Spleen (tissue), 11 donors: Measurements from ENCODE around the gene UBAC1. TPM values are rescaled to one million over a fixed set of nuclear protein-coding genes. Genes with fewer than 3 reads are reported as not detected.
"Not testable (repeated sequence)": the region's sequence is repeated elsewhere in the genome, so short reads cannot be mapped to it uniquely, and the experiment has no call there.

Experiments
- DNase-seq: peaks from one replicate; pipeline ENCODE4 v3.0.0-alpha.2; 2020
- H3K27ac ChIP-seq, 8 donors: fragments of 200-600 bp; sonication (generic) in 7 of 8; 1 replicate in 4 of 8; 2 replicates in 4 of 8; pipeline versions ENCODE4 v1.5.0 to v1.8.0; 2016 to 2021; ENCODE audit warnings: inconsistent platforms in 4 of 8, mild to moderate bottlenecking in 4 of 8, moderate library complexity in 1 of 8
- H3K27me3 ChIP-seq, 7 donors: fragments of 200-600 bp; sonication (generic) in 6 of 7; replicated peaks in 1 of 7; 1 replicate in 4 of 7; 2 replicates in 3 of 7; pipeline versions ENCODE4 v1.5.0 to v1.8.0; 2016 to 2021; ENCODE audit warnings: inconsistent platforms in 3 of 7, mild to moderate bottlenecking in 1 of 7
- H3K36me3 ChIP-seq, 6 donors: fragments of 200-600 bp; sonication (generic) in 5 of 6; 1 replicate in 4 of 6; 2 replicates in 2 of 6; pipeline versions ENCODE4 v1.5.0 to v1.8.0; 2016 to 2021; ENCODE audit warnings: inconsistent platforms in 2 of 6
- H3K4me1 ChIP-seq, 6 donors: fragments of 200-600 bp; sonication (generic) in 5 of 6; 1 replicate in 3 of 6; 2 replicates in 3 of 6; pipeline versions ENCODE4 v1.5.0 to v1.8.0; 2016 to 2021; ENCODE audit warnings: inconsistent platforms in 3 of 6
- H3K4me3 ChIP-seq, 8 donors: fragments of 200-600 bp; sonication (generic) in 7 of 8; 1 replicate in 4 of 8; 2 replicates in 4 of 8; pipeline versions ENCODE4 v1.5.0 to v1.8.0; 2016 to 2021; ENCODE audit warnings: inconsistent platforms in 4 of 8, mild to moderate bottlenecking in 4 of 8, moderate library complexity in 2 of 8
- H3K9me3 ChIP-seq, 8 donors: fragments of 200-600 bp; sonication (generic) in 7 of 8; 1 replicate in 4 of 8; 2 replicates in 4 of 8; pipeline versions ENCODE4 v1.5.0 to v1.8.0; 2016 to 2021; ENCODE audit warnings: inconsistent platforms in 4 of 8
- CTCF ChIP-seq, 11 experiments: fragments of 200-600 bp in 7 of 11; fragments of 450-650 bp in 4 of 11; sonication (generic) in 4 of 11; IDR thresholded peaks in 8 of 11; conservative IDR thresholded peaks in 3 of 11; 1 replicate in 7 of 11; 2 replicates in 4 of 11; pipeline versions ENCODE4 v1.4.0 to v1.8.0; 2016 to 2021; ENCODE audit warnings: antibody characterized with exemption in 11 of 11, inconsistent platforms in 4 of 11, mild to moderate bottlenecking in 1 of 11
- POLR2A ChIP-seq, 3 donors: fragments of 450-650 bp; IDR thresholded peaks; one replicate each; pipeline ENCODE4 v1.5.1; 2017; ENCODE audit warnings: antibody characterized with exemption in 3 of 3, mild to moderate bottlenecking in 1 of 3
- POLR2AphosphoS5 ChIP-seq, 3 donors: sonication (generic); formaldehyde crosslinking; IDR thresholded peaks; one replicate each; pipeline ENCODE4 v1.5.1; 2017; ENCODE audit warnings: antibody characterized with exemption in 3 of 3
- WGBS, 5 donors: extraction: QIAGEN DNeasy Blood & Tissue Kit in 3 of 5; methylation state at CpG; one replicate each; pipeline versions ENCODE4 v1.1.5 to v1.1.7; 2013 to 2018; 5-methylcytosine and 5-hydroxymethylcytosine counted together
- intact Hi-C: fragments of 100-400 bp; cut with DNase I; formaldehyde crosslinking; loops from one replicate; pipeline ENCODE4 v1.15.0; 2023; ENCODE audit warnings: low total_unique reads
- polyA plus RNA-seq, 3 donors: library from polyadenylated mRNA; stranded (reverse); fragments of 200-250 nt; gene quantifications; one replicate each; pipeline ENCODE4 v1.2.1, GENCODE V29; 2013
- total RNA-seq, 7 donors: library from RNA; depleted of rRNA in 3 of 7; stranded (reverse); fragments of >200 nt in 3 of 7; fragmentation: NEBNext Ultra II Directional in 4 of 7; extraction: Animal tissue kit (Norgen Biotek cat#: 25700) in 4 of 7; gene quantifications; one replicate each; pipeline versions ENCODE4 v1.1.0 to v1.2.1, GENCODE V29; 2016 to 2021
- donor health status: healthy with polysubstance abuse.
- donor health status: DM: no; HTN: no; CAD: no; lungs with moderate emphysema.
- donor health status: DM: no; HTN: no; CAD: no.
- donor health status: Bipolar disorder and iron deficiency.
- donor health status: healthy.
- donor health status: DM: no; HTN: no; CAD: no.
- donor health status: DM: yes; HTN: yes; CAD: no.

The UBAC1 gene
- total and polyA plus RNA-seq, 10 donors = 28.0 to 45.8 (median 34.5) TPM

GRCh38 chr9:135970128-135970815 lies 9.1 kb upstream of the UBAC1 start:
- WGBS, 5 donors = 77 to 84% (median 80%) methylated on average over 9 of the region's 9 CpGs
- TF ChIP-seq POLR2AphosphoS5 (IDR thresholded peaks at IDR 0.05) (no peak), POLR2A (IDR thresholded peaks at IDR 0.05) (no peak), CTCF (IDR thresholded peaks at IDR 0.05 in 8 of 11, conservative IDR thresholded peaks at IDR 0.05 in 3 of 11) (no peak)
- DNase-seq = no peak
- H3K4me1 ChIP-seq = peaks cover 11 to 49% (median 31%) of the 10 kb centered on the region in 6 donors
- no peaks in the 10 kb centered on the region for H3K36me3 ChIP-seq
- H3K27me3 ChIP-seq = peaks cover 0 to 19% (median 0%) of the 10 kb centered on the region in 7 donors
- intact Hi-C loops = no loop called here
- H3K27ac ChIP-seq = peak overlapping the region in 5 of 8 donors; percentile 46 to 78 (median 66)
- H3K4me3 ChIP-seq = no peak overlapping the region
- H3K9me3 ChIP-seq = no peaks in the 10 kb centered on the region

- H3K4me3 ChIP-seq = no peak overlapping the region
- H3K4me1 ChIP-seq = peaks cover 11 to 49% (median 31%) of the 10 kb centered on the region in 6 donors
- peak overlapping the region; percentile 46 to 78 (median 63) for H3K27ac ChIP-seq
- no peak for DNase-seq
- no peaks in the 10 kb centered on the region for H3K9me3 ChIP-seq
- peaks cover 0 to 22% (median 0%) of the 10 kb centered on the region in 7 donors for H3K27me3 ChIP-seq
- intact Hi-C loops = no loop called here
- H3K36me3 ChIP-seq = no peaks in the 10 kb centered on the region
- WGBS, 5 donors = 22 to 38% (median 24%) methylated on average over 12 of the region's 12 CpGs
- TF ChIP-seq POLR2AphosphoS5 (IDR thresholded peaks at IDR 0.05) (peak in 2 of 3 donors; percentile 25 to 49), POLR2A (IDR thresholded peaks at IDR 0.05) (no peak), CTCF (IDR thresholded peaks at IDR 0.05 in 8 of 11, conservative IDR thresholded peaks at IDR 0.05 in 3 of 11) (no peak)
Measured at GRCh38 chr9:135969064-135969683, 8.0 kb upstream of the UBAC1 start.

GRCh38 chr9:135968601-135969000 lies 7.4 kb upstream of the UBAC1 start:
- intact Hi-C loops = no loop called here
- no peaks in the 10 kb centered on the region for H3K9me3 ChIP-seq
- no peak overlapping the region for H3K4me3 ChIP-seq
- H3K27ac ChIP-seq = peak overlapping the region; percentile 46 to 78 (median 63)
- H3K36me3 ChIP-seq = no peaks in the 10 kb centered on the region
- no peak for DNase-seq
- H3K27me3 ChIP-seq = peaks cover 0 to 22% (median 0%) of the 10 kb centered on the region in 7 donors
- WGBS, 5 donors = 32 to 55% (median 35%) methylated on average over 7 of the region's 7 CpGs
- H3K4me1 ChIP-seq = peaks cover 11 to 43% (median 31%) of the 10 kb centered on the region in 6 donors
- TF ChIP-seq CTCF (IDR thresholded peaks at IDR 0.05 in 8 of 11, conservative IDR thresholded peaks at IDR 0.05 in 3 of 11) (no peak), POLR2AphosphoS5 (IDR thresholded peaks at IDR 0.05) (no peak), POLR2A (IDR thresholded peaks at IDR 0.05) (no peak)

GRCh38 chr9:135968083-135968476 lies 6.9 kb upstream of the UBAC1 start:
- H3K27ac ChIP-seq = peak overlapping the region in 7 of 8 donors; percentile 46 to 78 (median 64)
- intact Hi-C loops = no loop called here
- no peak for DNase-seq
- H3K9me3 ChIP-seq = no peaks in the 10 kb centered on the region
- WGBS, 5 donors = 35 to 50% (median 45%) methylated on average over 4 to 5 of the region's 5 CpGs
- peaks cover 11 to 38% (median 31%) of the 10 kb centered on the region in 6 donors for H3K4me1 ChIP-seq
- no peaks in the 10 kb centered on the region for H3K36me3 ChIP-seq
- peaks cover 0 to 22% (median 0%) of the 10 kb centered on the region in 7 donors for H3K27me3 ChIP-seq
- TF ChIP-seq POLR2AphosphoS5 (IDR thresholded peaks at IDR 0.05) (no peak), CTCF (IDR thresholded peaks at IDR 0.05 in 8 of 11, conservative IDR thresholded peaks at IDR 0.05 in 3 of 11) (no peak), POLR2A (IDR thresholded peaks at IDR 0.05) (no peak)
- H3K4me3 ChIP-seq = no peak overlapping the region

- DNase-seq, H3K4me3 ChIP-seq, H3K27ac ChIP-seq, H3K36me3 ChIP-seq, H3K9me3 ChIP-seq: not testable (repeated sequence)
- intact Hi-C loops = loop anchor here (2.0 kb wide), 1 partner anchor 156 kb away; no protein-coding TSS in a partner anchor
- peaks cover 11 to 48% (median 31%) of the 10 kb centered on the region in 6 donors for H3K4me1 ChIP-seq
- H3K27me3 ChIP-seq = peaks cover 0 to 22% (median 0%) of the 10 kb centered on the region in 7 donors
- 22 to 70% (median 54%) methylated on average over 2 to 16 of the region's 16 CpGs for WGBS, 5 donors
Measured at GRCh38 chr9:135966916-135967260, 5.7 kb upstream of the UBAC1 start.
